CD14-positive monocyte (primary cell): Measurements from ENCODE around the gene SYTL1. TPM values are rescaled to one million over a fixed set of nuclear protein-coding genes. Genes with fewer than 3 reads are reported as not detected.

Experiments used
- DNase-seq, 3 donors: peaks; one replicate each; pipeline ENCODE4 v3.0.0-alpha.2; 2011 to 2022
- H2AFZ ChIP-seq: 2 replicates; pipeline ENCODE4 v1.6.0; 2012; ENCODE audit warnings: mild to moderate bottlenecking, low read depth, low read length, inconsistent platforms; ENCODE audit not compliant: insufficient read depth, poor library complexity, severe bottlenecking
- H3K27ac ChIP-seq, 2 donors: 1 replicate in 1 of 2; 2 replicates in 1 of 2; pipeline ENCODE4 v1.5.1; 2012 to 2013; ENCODE audit warnings: low read length in 2 of 2, control low read depth in 1 of 2, inconsistent platforms in 1 of 2, low read depth in 1 of 2, mild to moderate bottlenecking in 1 of 2
- H3K27me3 ChIP-seq, 2 donors: one replicate each; pipeline versions ENCODE4 v1.6.0 to v1.6.1; 2011 to 2013; ENCODE audit warnings: low read length in 2 of 2; ENCODE audit not compliant: control insufficient read depth in 2 of 2, insufficient read depth in 2 of 2
- H3K36me3 ChIP-seq, 2 donors: replicated peaks in 1 of 2; 1 replicate in 1 of 2; 2 replicates in 1 of 2; pipeline versions ENCODE4 v1.5.1 to v1.6.1; 2012 to 2013; ENCODE audit warnings: low read length in 2 of 2, control low read depth in 1 of 2, inconsistent platforms in 1 of 2, mild to moderate bottlenecking in 1 of 2; ENCODE audit not compliant: insufficient read depth in 2 of 2, control insufficient read depth in 1 of 2
- H3K4me1 ChIP-seq, 2 donors: 1 replicate in 1 of 2; 2 replicates in 1 of 2; pipeline versions ENCODE4 v1.5.1 to v1.6.1; 2012 to 2013; ENCODE audit warnings: low read length in 2 of 2, control low read depth in 1 of 2, inconsistent platforms in 1 of 2, mild to moderate bottlenecking in 1 of 2, moderate library complexity in 1 of 2; ENCODE audit not compliant: insufficient read depth in 2 of 2, control insufficient read depth in 1 of 2
- H3K4me2 ChIP-seq: replicated peaks from 2 replicates; pipeline ENCODE3; 2012; ENCODE audit warnings: low read length, moderate library complexity, mild to moderate bottlenecking; ENCODE audit not compliant: poor library complexity, severe bottlenecking; ENCODE audit errors: extremely low read depth
- H3K4me3 ChIP-seq, 3 experiments: fragments of 200-600 bp in 1 of 3; sonication (generic) in 1 of 3; replicated peaks in 1 of 3; 1 replicate in 2 of 3; 2 replicates in 1 of 3; pipeline ENCODE4 v1.5.1; 2011 to 2013; ENCODE audit warnings: low read length in 3 of 3, mild to moderate bottlenecking in 3 of 3, control low read depth in 2 of 3, low read depth in 2 of 3, inconsistent platforms in 1 of 3, moderate library complexity in 1 of 3
- H3K79me2 ChIP-seq: 2 replicates; pipeline ENCODE4 v1.6.0; 2012; ENCODE audit warnings: mild to moderate bottlenecking, control low read depth, inconsistent platforms, low read length, moderate library complexity; ENCODE audit not compliant: insufficient read depth
- H3K9ac ChIP-seq: 2 replicates; pipeline ENCODE4 v1.6.0; 2017; ENCODE audit warnings: low read length, mild to moderate bottlenecking; ENCODE audit not compliant: insufficient read depth, poor library complexity, severe bottlenecking
- H3K9me3 ChIP-seq, 2 donors: replicated peaks in 1 of 2; 1 replicate in 1 of 2; 2 replicates in 1 of 2; pipeline versions ENCODE4 v1.5.1 to v1.6.1; 2012 to 2013; ENCODE audit warnings: low read length in 2 of 2, control low read depth in 1 of 2; ENCODE audit not compliant: control insufficient read depth in 1 of 2, insufficient read depth in 1 of 2
- H4K20me1 ChIP-seq: 2 replicates; pipeline ENCODE4 v1.6.0; 2012; ENCODE audit warnings: mild to moderate bottlenecking, low read length, control low read depth, moderate library complexity; ENCODE audit not compliant: insufficient read depth
- H3K27ac Mint-ChIP-seq, 7 donors: one replicate each; pipeline ENCODE4 v1.8.0; 2020; ENCODE audit warnings: mild to moderate bottlenecking in 7 of 7, mixed read lengths in 7 of 7, moderate library complexity in 6 of 7, inconsistent platforms in 2 of 7
- H3K27me3 Mint-ChIP-seq, 3 donors: one replicate each; pipeline ENCODE4 v1.8.0; 2021 to 2022; ENCODE audit warnings: low read depth in 3 of 3, mild to moderate bottlenecking in 3 of 3, mixed read lengths in 3 of 3, moderate library complexity in 3 of 3, inconsistent platforms in 1 of 3
- H3K36me3 Mint-ChIP-seq, 2 donors: one replicate each; pipeline ENCODE4 v1.8.0; 2020; ENCODE audit warnings: mixed read lengths in 2 of 2, inconsistent platforms in 1 of 2, mild to moderate bottlenecking in 1 of 2
- H3K4me1 Mint-ChIP-seq: one replicate; pipeline ENCODE4 v1.8.0; 2020; ENCODE audit warnings: mild to moderate bottlenecking, mixed read lengths
- H3K4me3 Mint-ChIP-seq, 2 donors: one replicate each; pipeline ENCODE4 v1.8.0; 2020; ENCODE audit warnings: mild to moderate bottlenecking in 2 of 2, mixed read lengths in 2 of 2, moderate library complexity in 1 of 2
- H3K9me3 Mint-ChIP-seq, 7 donors: one replicate each; pipeline ENCODE4 v1.8.0; 2020 to 2022; ENCODE audit warnings: mixed read lengths in 7 of 7, mild to moderate bottlenecking in 6 of 7, moderate library complexity in 6 of 7, inconsistent platforms in 2 of 7
- CTCF ChIP-seq: fragments of 200-600 bp; IDR thresholded peaks from one replicate; pipeline ENCODE4 v1.8.0; 2022; ENCODE audit warnings: antibody characterized with exemption, mild to moderate bottlenecking
- WGBS: methylation state at CpG from one replicate; pipeline ENCODE4 v1.1.5; 2013; ENCODE audit warnings: missing lambda C conversion rate; ENCODE audit not compliant: insufficient coverage; 5-methylcytosine and 5-hydroxymethylcytosine counted together
- intact Hi-C, 2 donors: fragments of 100-400 bp; cut with micrococcal nuclease; formaldehyde crosslinking; loops; one replicate each; pipeline versions ENCODE4 v1.15.0 to v1.15.1; 2023
- polyA plus RNA-seq, 3 donors: library from polyadenylated mRNA; depleted of rRNA in 1 of 3; unstranded in 2 of 3; stranded (reverse) in 1 of 3; fragments of 300-500 nt in 2 of 3; fragments of >200 nt in 1 of 3; fragmentation: Illumina TruSeq in 2 of 3; gene quantifications; 1 replicate in 2 of 3; 2 replicates in 1 of 3; pipeline ENCODE4 v1.2.3, GENCODE V29; 2012 to 2021

Gene SYTL1
- polyA plus RNA-seq, 3 donors: 26.9 to 95.8 (median 44.6) TPM

GRCh38 chr1:27293915-27294314 is 47.9 kb upstream of the SYTL1 start:
- no peak overlapping the region for H2AFZ ChIP-seq
- no peak overlapping the region for H3K27ac ChIP-seq
- intact Hi-C loops: loop anchor here in 1 of 2 donors (10.0 kb wide), 1 partner anchor 249 kb away; no protein-coding TSS in a partner anchor
- no peak for DNase-seq
- no peak for TF ChIP-seq CTCF
- Mint-ChIP-seq H3K9me3 (no peaks in the 10 kb centered on the region), H3K4me1 (peaks cover under 1% of the 10 kb centered on the region), H3K4me3 (no peak overlapping the region), H3K27ac (no peak overlapping the region), H3K27me3 (peaks cover 0 to 1% (median 0%) of the 10 kb centered on the region in 3 donors), H3K36me3 (peaks cover 73 to 95% of the 10 kb centered on the region in 2 donors)
- no peak overlapping the region for H3K4me3 ChIP-seq
- H3K27me3 ChIP-seq: no peaks in the 10 kb centered on the region
- H3K9me3 ChIP-seq: no peaks in the 10 kb centered on the region
- H3K9ac ChIP-seq: no peak overlapping the region
- H3K4me2 ChIP-seq: no peak overlapping the region
- no peaks in the 10 kb centered on the region for H3K79me2 ChIP-seq
- no CpG with 5 or more reads among the region's 8 CpGs for WGBS
- peaks cover 66 to 85% of the 10 kb centered on the region in 2 donors for H3K36me3 ChIP-seq
- peaks cover 11% of the 10 kb centered on the region for H4K20me1 ChIP-seq
- H3K4me1 ChIP-seq: peaks cover 3 to 4% of the 10 kb centered on the region in 2 donors

DNA sequence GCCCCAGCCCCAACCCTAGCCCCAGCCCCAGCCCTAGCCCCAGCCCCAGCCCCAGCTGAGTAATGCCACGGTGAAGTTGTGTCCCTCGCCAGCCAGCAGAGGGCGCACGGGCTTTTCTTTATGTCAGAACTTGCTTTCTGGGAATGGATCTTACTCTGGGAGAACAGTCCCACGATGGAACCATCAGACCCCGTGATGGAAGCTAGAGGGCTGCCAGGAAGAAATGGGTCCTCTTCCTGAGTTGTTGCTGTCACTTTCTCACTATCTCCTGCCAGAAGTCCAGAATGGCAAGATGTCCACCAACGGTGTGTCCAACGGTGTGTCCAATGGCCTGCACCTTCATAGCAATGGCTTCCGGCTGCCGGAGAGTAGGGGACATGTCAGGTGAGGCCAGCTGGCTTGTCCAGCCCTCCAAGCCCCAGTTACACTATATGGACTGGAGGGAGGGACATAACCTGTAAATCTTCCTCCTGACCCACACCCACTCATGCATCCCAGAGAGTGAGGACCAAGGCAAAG is 45.0 kb upstream of the SYTL1 start:
- Histone ChIP-seq H3K36me3 (peaks cover 66 to 86% of the 10 kb centered on the region in 2 donors), H3K79me2 (no peaks in the 10 kb centered on the region), H3K4me2 (no peak overlapping the region), H3K27ac (peak overlapping the region in 1 of 2 donors; percentile 28), H3K4me1 (peaks cover 25 to 26% of the 10 kb centered on the region in 2 donors), H3K9ac (no peak overlapping the region), H2AFZ (no peak overlapping the region), H3K27me3 (no peaks in the 10 kb centered on the region), H3K4me3 (no peak overlapping the region), H4K20me1 (peaks cover 34% of the 10 kb centered on the region), H3K9me3 (no peaks in the 10 kb centered on the region)
- Mint-ChIP-seq H3K36me3 (peaks cover 73 to 90% of the 10 kb centered on the region in 2 donors), H3K27me3 (peaks cover 0 to 1% (median 0%) of the 10 kb centered on the region in 3 donors), H3K9me3 (no peaks in the 10 kb centered on the region), H3K27ac (peak overlapping the region in 1 of 7 donors; percentile 66), H3K4me3 (no peak overlapping the region), H3K4me1 (peaks cover 23% of the 10 kb centered on the region)
- TF ChIP-seq CTCF: peak; percentile 79
- intact Hi-C loops: loop anchor here in 1 of 2 donors (10.0 kb wide), 1 partner anchor 252 kb away; no protein-coding TSS in a partner anchor
- DNase-seq: peak; percentile 29 to 56 (median 45)
- WGBS: 29% methylated on average over 8 of the region's 10 CpGs
